HG03442 (cell line): ENCODE results near the gene GALM.
"Not testable (repeated sequence)": the region's sequence is repeated elsewhere in the genome, so short reads cannot be mapped to it uniquely, and the experiment has no call there.

Experiments used
- ATAC-seq: cut with Tn5 transposase; IDR thresholded peaks from one replicate; pipeline ENCODE4 v1.9.1; 2021; ENCODE audit warnings: mild to moderate bottlenecking, moderate library complexity; ENCODE audit not compliant: unreplicated experiment

GALM gene

GRCh38 chr2:38676681-38677080 lies 10.8 kb downstream of the GALM start:
- ATAC-seq = no peak

DNA sequence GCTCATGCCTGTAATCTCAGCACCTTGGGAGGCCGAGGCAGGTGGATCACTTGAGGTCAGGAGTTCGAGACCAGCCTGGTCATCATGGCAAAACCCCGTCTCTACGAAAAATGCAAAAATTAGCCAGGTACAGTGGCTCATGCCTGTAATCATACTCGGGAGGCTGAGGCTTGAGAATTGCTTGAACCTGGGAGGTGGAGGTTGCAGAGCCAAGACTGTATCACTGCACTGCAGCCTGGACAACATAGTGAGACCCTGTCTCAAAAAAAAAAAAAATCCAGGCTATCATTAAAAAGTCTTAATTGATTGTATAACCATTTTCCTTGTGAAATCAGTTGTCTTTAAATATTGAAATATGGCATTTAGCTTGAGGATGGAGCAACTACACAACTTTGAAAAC lies 15.0 kb downstream of the GALM start:
- not testable (repeated sequence) for ATAC-seq

DNA sequence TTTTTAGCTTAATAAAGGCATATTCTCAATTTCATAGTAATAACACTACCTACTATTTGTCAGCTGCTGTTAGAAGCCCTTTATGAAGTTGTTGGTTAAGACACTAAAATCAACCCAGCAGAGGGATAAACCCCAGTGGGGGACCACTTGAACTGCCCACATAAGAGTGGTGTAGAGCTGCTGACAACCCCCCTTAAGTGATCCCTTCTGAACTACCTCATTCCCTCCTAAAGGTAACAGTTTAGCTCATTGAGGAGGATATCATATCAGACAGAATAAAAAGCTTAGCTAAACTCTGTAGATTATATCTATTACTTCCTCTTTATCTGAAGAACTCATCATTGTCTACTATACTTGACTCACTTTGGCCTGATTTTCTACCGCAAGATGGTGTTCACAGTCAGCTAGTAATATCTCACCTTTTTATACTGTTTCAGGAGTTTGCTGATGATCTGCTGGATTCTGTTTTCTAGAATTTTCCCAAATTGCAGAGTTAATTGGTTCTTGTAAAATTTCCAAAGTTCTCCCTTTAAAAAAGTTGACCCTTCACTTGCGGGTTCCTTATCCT lies 16.2 kb downstream of the GALM start:
- no peak for ATAC-seq

GRCh38 chr2:38682620-38683019 lies 16.7 kb downstream of the GALM start:
- not testable (repeated sequence) for ATAC-seq

- ATAC-seq = no peak
Observed at GRCh38 chr2:38683766-38684165, 17.9 kb downstream of the GALM start.

GRCh38 chr2:38685116-38685735 lies 19.3 kb downstream of the GALM start:
- no peak for ATAC-seq

GRCh38 chr2:38690499-38691420 lies 24.8 kb downstream of the GALM start:
- no peak for ATAC-seq

DNA sequence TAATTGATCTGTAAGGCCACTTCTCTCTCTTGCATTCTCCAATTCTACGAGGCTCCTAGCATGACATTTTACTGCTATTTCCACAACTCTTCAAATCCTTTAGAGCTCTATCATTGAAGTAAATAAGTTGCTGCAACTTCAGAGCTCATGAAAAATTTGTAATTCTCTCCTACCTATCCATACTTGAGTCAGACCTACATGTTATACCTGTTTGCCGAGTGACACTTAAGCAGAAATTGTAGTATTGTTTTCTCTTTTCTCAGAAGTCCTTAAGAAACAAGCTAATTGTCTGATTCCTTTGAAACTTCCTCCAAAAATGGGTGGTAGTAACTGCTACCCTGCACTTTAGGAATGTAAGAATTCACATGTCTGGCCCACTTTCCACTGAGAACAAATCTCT lies 26.1 kb downstream of the GALM start:
- ATAC-seq = no peak

DNA sequence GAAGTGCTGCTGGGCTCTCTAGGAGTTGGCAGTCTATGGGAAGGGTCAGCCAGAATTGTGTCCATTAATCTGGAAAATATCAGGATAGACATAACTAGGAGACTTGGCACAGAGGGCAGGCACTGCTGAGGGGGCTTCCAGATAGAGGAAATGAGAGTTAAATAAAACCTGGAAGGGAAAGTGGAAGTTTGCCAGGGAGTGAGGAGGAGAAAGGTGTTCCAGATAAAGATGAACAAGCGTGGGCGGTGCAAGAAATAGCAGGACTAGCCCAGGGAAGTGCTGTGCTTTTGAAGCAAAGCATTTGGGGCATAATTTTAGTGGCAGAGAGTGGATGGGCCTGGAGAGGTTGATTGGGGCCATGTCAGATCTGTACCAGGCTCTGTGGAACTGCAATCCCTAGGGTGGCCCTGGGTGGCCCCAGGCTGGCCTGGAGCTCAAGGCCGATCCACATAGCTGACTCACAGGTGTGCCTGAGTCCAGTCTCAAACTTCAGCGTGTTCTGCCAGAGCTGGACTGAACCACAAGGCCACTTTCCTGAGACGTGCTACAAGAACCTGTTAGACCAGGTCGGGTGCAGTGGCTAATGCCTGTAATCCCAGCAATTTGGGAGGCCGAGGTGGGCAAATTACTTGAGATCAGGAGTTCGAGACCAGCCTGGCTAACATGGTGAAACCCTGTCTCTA lies 26.9 kb downstream of the GALM start:
- ATAC-seq = no peak

DNA sequence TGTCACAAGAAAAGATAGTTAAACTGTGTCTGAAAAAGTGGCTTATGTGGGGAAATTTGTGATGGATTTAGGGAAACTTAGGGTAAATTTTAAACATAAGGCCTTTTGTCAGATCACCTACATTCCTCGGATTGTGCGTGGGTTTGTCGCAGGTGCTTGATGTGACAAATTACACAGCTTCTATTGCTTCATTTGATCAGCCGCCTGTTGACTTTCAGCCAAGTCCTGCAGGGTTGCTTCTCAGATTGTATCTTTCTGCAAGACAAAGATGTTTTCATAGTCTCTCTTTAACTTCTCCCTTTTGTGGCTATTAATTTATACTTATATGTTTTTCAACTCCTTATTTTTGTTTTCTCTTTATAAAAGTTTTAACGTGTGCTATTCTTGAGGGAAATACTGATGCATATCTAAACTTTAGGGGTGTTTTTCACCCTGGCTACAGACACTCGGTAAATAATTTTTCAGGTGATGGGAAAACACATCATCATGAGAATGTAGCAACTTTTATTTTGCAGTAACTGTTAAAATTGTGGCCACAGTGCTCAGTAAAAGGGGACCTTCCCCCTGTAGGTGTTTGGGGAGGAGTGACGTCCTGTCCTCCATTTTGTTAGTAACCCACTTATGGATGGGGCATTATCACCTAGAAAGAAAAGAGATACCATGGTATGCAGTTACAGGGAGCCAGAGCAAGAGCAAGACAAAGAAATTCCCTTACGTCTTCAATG lies 31.4 kb downstream of the GALM start:
- ATAC-seq = no peak

DNA sequence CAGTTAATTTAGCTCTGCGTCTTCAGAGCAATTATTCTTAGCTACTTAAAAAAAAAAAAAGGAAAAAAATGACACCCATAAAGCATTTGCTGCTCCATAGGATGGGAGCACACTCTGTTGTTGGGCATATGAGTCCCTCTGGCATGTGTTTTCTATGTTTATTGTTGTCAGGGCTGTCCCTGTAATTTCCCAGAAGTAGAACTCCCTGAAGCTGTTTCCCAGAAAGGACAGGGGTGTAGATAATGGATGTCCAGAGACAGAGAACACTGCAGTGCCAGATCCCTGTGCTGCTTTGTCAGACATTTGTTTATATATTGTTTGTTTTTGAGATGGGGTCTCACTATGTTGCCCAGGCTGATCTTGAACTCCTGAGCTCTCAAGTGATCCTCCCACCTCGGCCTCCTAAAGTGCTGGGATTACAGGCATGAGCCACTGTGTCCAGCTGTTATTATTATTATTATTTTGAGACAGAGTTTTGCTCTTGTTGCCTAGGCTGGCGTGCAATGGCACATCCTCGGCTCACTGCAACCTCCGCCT lies 32.6 kb downstream of the GALM start:
- ATAC-seq = no peak

DNA sequence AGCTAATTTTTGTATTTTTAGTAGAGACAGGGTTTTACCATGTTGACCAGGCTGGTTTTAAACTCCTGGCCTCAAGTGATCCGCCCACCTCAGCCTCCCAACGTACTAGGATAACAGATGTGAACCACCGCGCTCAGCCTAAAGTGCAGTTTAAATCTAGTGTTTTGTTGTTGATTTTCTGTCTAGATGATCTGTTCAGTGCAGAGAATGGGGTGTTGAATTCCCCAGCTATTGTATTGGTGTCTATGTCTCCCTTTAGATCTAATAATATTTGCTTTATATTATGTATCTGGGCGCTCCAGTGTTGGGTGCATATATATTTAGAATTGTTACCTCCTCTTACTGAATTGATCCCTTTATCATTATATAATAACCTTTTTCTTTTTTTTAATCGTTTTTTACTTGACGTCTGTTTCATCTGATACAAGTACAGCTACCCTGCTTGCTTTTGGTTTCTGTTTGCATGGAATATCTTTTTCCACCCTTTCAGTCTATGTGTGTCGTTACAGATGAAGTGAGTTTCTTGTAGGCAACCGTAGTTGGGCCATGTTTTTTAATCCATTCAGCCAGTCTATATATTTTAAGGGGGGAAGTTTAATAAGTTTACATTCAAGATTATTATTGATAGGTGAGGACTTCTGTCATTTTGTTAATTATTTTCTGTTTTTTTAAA lies 34.3 kb downstream of the GALM start:
- no peak for ATAC-seq

- ATAC-seq = no peak
Observed at GRCh38 chr2:38700881-38701458, 35.1 kb downstream of the GALM start.

DNA sequence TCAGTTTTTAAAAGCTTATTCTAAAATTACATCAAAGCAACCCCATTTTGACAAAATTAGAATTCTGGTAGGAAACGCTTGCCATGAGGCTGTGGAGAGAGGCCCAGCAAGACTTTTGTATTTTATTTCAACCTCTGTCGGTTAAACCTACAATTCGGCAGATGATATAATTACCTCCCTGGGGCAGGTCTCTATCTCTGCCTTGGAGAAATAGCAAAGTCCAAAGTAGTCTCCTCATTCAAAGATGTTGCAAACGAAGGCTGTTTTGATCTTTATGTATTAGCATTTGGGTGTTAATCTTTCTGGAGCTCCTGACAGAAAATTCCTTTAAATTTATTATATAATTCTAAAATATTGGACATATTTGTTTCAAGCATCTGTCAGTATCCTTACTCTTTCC lies 35.6 kb downstream of the GALM start:
- ATAC-seq = no peak

- no peak for ATAC-seq
Observed at GRCh38 chr2:38702413-38702812, 36.5 kb downstream of the GALM start.

GRCh38 chr2:38703336-38703735 lies 37.4 kb downstream of the GALM start:
- ATAC-seq = not testable (repeated sequence)

- no peak for ATAC-seq
Observed at GRCh38 chr2:38704664-38705063, 38.8 kb downstream of the GALM start.

DNA sequence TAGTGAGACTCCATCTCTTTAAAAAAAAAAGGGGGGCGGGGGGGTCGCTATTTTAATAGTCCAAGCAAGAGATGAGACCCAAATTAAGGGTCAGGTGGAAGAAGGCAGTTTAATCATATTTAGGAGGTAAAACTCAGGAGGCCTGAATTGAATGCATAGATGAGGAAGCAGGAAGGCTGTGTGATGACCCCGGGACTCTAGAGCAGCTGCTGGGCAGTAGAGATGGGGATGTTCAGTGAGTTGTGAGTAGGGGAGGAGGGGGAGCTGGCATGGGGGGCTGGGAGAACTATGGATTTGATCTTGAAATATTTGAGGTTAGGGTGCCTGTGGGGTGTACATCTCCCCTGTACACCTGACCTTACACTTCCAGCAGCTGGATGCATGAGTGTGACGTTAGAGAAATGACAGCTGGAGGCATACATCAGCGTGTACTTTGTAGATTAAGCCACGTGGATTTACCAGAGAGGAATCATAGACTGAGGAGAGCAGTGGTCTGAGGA lies 41.0 kb downstream of the GALM start:
- ATAC-seq = no peak

GRCh38 chr2:38708491-38708890 lies 42.6 kb downstream of the GALM start:
- ATAC-seq = not testable (repeated sequence)
